H1 (cell line): ENCODE data around the gene ELMOD2. TPM values are rescaled to one million over a fixed set of nuclear protein-coding genes. Genes with fewer than 3 reads are reported as not detected.

Experiments
- BCL11A ChIP-seq, 2 experiments: IDR thresholded peaks; one replicate each; pipeline ENCODE4 v1.6.1; 2011; ENCODE audit warnings: low read depth in 2 of 2, low read length in 2 of 2, mild to moderate bottlenecking in 2 of 2
- CEBPB ChIP-seq: IDR thresholded peaks from 2 replicates; pipeline ENCODE4 v1.6.1; 2012; ENCODE audit warnings: low read depth, low read length
- EGR1 ChIP-seq: IDR thresholded peaks from 2 replicates; pipeline ENCODE4 v1.6.1; 2011; ENCODE audit warnings: low read depth, low read length, borderline replicate concordance
- GABPA ChIP-seq: IDR thresholded peaks from 2 replicates; pipeline ENCODE4 v1.6.1; 2011; ENCODE audit warnings: mild to moderate bottlenecking, low read length, moderate library complexity, borderline replicate concordance; ENCODE audit not compliant: insufficient read depth
- JUN ChIP-seq: IDR thresholded peaks from 2 replicates; pipeline ENCODE4 v1.6.1; 2011; ENCODE audit warnings: low read depth, mild to moderate bottlenecking, improper control_type of control experiment, low read length
- SP1 ChIP-seq: IDR thresholded peaks from 2 replicates; pipeline ENCODE4 v1.6.1; 2011; ENCODE audit warnings: low read depth, low read length
- polyA plus RNA-seq, 7 experiments: library from polyadenylated mRNA; depleted of rRNA in 3 of 7; stranded (reverse) in 5 of 7; unstranded in 2 of 7; fragments of >200 nt in 5 of 7; fragments of 200-250 nt in 2 of 7; gene quantifications; 1 replicate in 5 of 7; 2 replicates in 1 of 7; 4 replicates in 1 of 7; pipeline versions ENCODE4 v1.2.1 to v1.2.3, GENCODE V29; 2011 to 2013; ENCODE audit warnings: missing spikeins in 2 of 7, mixed read lengths in 2 of 7
- total RNA-seq: library from RNA; stranded (reverse); fragmentation: NEBNext Ultra II Directional; extraction: Animal tissue kit (Norgen Biotek cat#: 25700); gene quantifications from 2 replicates; pipeline ENCODE4 v1.2.1, GENCODE V29; 2021
- TF ChIP-seq, protein P1 (sequence below): IDR thresholded peaks from 2 replicates; pipeline ENCODE4 v1.6.1; 2011; ENCODE audit warnings: low read depth, mild to moderate bottlenecking, low read length; ENCODE audit not compliant: insufficient read depth

Gene ELMOD2
- total and polyA plus RNA-seq, 2 of the 8 experiments (the other 6 are each of a cell fraction or from before 2014, with no cell fraction given): 6.6 to 27.9 TPM

DNA sequence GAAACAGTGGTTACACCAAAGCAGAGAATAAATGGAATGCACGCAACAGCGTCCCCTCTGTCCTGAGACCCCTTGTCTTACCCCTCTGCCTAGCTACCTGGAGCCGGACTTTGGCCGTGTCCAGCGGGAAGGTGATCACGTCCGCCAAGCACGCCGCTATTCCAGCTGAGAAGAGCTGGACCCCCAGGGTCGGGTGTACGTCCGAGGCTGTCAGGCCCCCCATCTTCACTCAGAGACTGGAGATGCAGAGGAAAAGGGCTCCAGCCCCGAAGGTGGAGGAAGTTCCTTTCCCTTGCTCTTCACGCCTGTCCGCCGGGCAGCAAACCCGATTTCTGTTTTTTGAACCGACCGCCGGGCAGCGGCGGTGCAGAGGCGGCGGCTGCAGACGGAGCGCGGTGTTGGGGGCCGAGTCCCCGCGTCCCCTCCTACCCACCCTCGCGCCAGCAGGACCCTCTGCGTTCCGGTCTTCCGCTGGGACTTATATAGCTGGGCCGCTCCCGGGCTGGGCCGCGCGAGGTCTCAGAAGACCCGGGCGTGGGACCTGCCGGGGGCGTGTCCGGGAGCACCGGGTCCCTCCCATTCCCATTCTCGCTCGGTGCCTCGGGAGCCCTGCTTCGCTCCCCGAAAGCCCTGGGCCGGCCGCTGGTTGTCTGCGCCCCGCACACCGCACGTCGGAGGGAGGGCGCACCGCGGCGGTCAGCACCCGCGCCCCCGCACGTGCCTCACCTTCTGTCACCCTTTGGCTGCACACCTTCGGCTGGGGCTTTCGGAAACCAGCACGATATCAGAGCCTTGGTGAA, 44.7 kb downstream of the ELMOD2 start, which contains the start of gene UCP1 (continued):
- TF ChIP-seq GABPA: no peak
- TF ChIP-seq CEBPB: no peak
- TF ChIP-seq JUN: no peak
- TF ChIP-seq, protein P1, sequence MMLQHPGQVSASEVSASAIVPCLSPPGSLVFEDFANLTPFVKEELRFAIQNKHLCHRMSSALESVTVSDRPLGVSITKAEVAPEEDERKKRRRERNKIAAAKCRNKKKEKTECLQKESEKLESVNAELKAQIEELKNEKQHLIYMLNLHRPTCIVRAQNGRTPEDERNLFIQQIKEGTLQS: no peak
- no peak for TF ChIP-seq BCL11A (IDR thresholded peaks at IDR 0.05; ENCODE audit: low read depth in 2 of 2, low read length in 2 of 2)
- no peak for TF ChIP-seq EGR1
- TF ChIP-seq SP1: no peak
